ENCODE results near the gene CASP2. TPM values are rescaled to one million over a fixed set of nuclear protein-coding genes. Genes with fewer than 3 reads are reported as not detected.

CASP2 gene
- total RNA-seq, 2 experiments from 2014 or later: 117 to 129 TPM

Other genes starting within 250 kb of the CASP2 start
- not detected for gene OR6V1, start 236.0 kb upstream of the CASP2 start, total RNA-seq
- not detected for gene PIP, start 156.3 kb upstream of the CASP2 start, total RNA-seq
- not detected for gene TAS2R39, start 104.9 kb upstream of the CASP2 start, total RNA-seq
- gene TAS2R40, start 66.3 kb upstream of the CASP2 start, total RNA-seq: not detected
- 100 to 1,000 TPM; 218 to 224 TPM for gene GSTK1, start 24.9 kb upstream of the CASP2 start, total RNA-seq
- under 1 TPM; 0.29 to 0.70 TPM for gene TMEM139, start 3.4 kb upstream of the CASP2 start, total RNA-seq
- gene CLCN1, start 27.8 kb downstream of the CASP2 start, total RNA-seq: under 1 TPM in 1 of 2 experiments, not detected in 1; 0.17 TPM
- gene FAM131B, start 74.4 kb downstream of the CASP2 start, total RNA-seq: 1 to 10 TPM; 1.9 to 2.3 TPM
- 100 to 1,000 TPM; 137 to 140 TPM for gene ZYX, start 93.0 kb downstream of the CASP2 start, total RNA-seq
- 1 to 10 TPM; 2.9 to 4.3 TPM for gene EPHA1, start 120.5 kb downstream of the CASP2 start, total RNA-seq
- not detected for gene TAS2R60, start 155.1 kb downstream of the CASP2 start, total RNA-seq
- gene TAS2R41, start 189.5 kb downstream of the CASP2 start, total RNA-seq: not detected

Data from activated CD4-positive, alpha-beta memory T cell treated with anti-CD3 and anti-CD28 coated beads for 36 hours (primary cell).